Stimulated activated naive CD8-positive, alpha-beta T cell treated with anti-CD3 and anti-CD28 coated beads, Interleukin-15, Interleukin-2, amounts not matched to agents 100 U/mL and 50 U/mL, for 24 hours (primary cell): ENCODE data around the gene TEAD4.

ENCODE experiments used
- ATAC-seq: fragments of 150-1000 bp; cut with Tn5 transposase; one replicate; pipeline ENCODE4 v1.10.0; 2021
- DNase-seq: peaks from one replicate; pipeline ENCODE4 v3.0.0; 2021

The TEAD4 gene

GRCh38 chr12:3002646-3003045, 43.4 kb downstream of the TEAD4 start:
- ATAC-seq = no peak
- no peak for DNase-seq

GRCh38 chr12:3003357-3003992, 44.3 kb downstream of the TEAD4 start:
- ATAC-seq (no peak), DNase-seq (no peak)

GRCh38 chr12:3004655-3005565, 45.7 kb downstream of the TEAD4 start:
- DNase-seq = no peak
- ATAC-seq = no peak

- ATAC-seq = no peak
Measured at GRCh38 chr12:3005736-3006135, 46.5 kb downstream of the TEAD4 start.

GRCh38 chr12:3009780-3010179, 50.6 kb downstream of the TEAD4 start:
- DNase-seq (no peak), ATAC-seq (no peak)

More at GRCh38 chr12:3005736-3006135, 46.5 kb downstream of the TEAD4 start:
- no peak for DNase-seq

GRCh38 chr12:3010214-3010930, 51.2 kb downstream of the TEAD4 start:
- DNase-seq = no peak

GRCh38 chr12:3012786-3013185, 53.6 kb downstream of the TEAD4 start:
- ATAC-seq (no peak), DNase-seq (no peak)

More at GRCh38 chr12:3010214-3010930, 51.2 kb downstream of the TEAD4 start:
- no peak for ATAC-seq

GRCh38 chr12:3014641-3015040, 55.4 kb downstream of the TEAD4 start:
- DNase-seq = no peak
- ATAC-seq = no peak

- DNase-seq = no peak
- ATAC-seq = no peak
Measured at GRCh38 chr12:3015356-3015755, 56.2 kb downstream of the TEAD4 start.

GRCh38 chr12:3016191-3016590, 57.0 kb downstream of the TEAD4 start:
- DNase-seq (no peak), ATAC-seq (no peak)

GRCh38 chr12:3017281-3017680, 58.1 kb downstream of the TEAD4 start:
- ATAC-seq = no peak
- DNase-seq = no peak

- ATAC-seq (no peak), DNase-seq (no peak)
Measured at GRCh38 chr12:3018284-3019004, 59.2 kb downstream of the TEAD4 start.

- ATAC-seq (peak; percentile 7), DNase-seq (no peak)
Measured at GRCh38 chr12:3019005-3019680, 59.9 kb downstream of the TEAD4 start.

GRCh38 chr12:3020399-3020798, 61.2 kb downstream of the TEAD4 start:
- ATAC-seq (no peak), DNase-seq (no peak)

- no peak for DNase-seq
Measured at GRCh38 chr12:3020850-3021435, 61.7 kb downstream of the TEAD4 start.

GRCh38 chr12:3022411-3022810, 63.2 kb downstream of the TEAD4 start:
- no peak for ATAC-seq

More at GRCh38 chr12:3020850-3021435, 61.7 kb downstream of the TEAD4 start:
- no peak for ATAC-seq

GRCh38 chr12:3022961-3023360, 63.8 kb downstream of the TEAD4 start:
- ATAC-seq (no peak), DNase-seq (no peak)

More at GRCh38 chr12:3022411-3022810, 63.2 kb downstream of the TEAD4 start:
- no peak for DNase-seq

GRCh38 chr12:3028108-3028507, 68.9 kb downstream of the TEAD4 start:
- no peak for ATAC-seq

GRCh38 chr12:3030821-3031429, 71.7 kb downstream of the TEAD4 start:
- DNase-seq (no peak), ATAC-seq (no peak)

More at GRCh38 chr12:3028108-3028507, 68.9 kb downstream of the TEAD4 start:
- DNase-seq = no peak

GRCh38 chr12:3032161-3032560, 73.0 kb downstream of the TEAD4 start:
- DNase-seq (no peak), ATAC-seq (no peak)
